ENCODE data around the gene GUCY1B1. TPM values are rescaled to one million over a fixed set of nuclear protein-coding genes. Genes with fewer than 3 reads are reported as not detected.

The GUCY1B1 gene
- total and polyA plus RNA-seq, 4 donors, result 10.0 to 44.0 (median 25.7) TPM

DNA sequence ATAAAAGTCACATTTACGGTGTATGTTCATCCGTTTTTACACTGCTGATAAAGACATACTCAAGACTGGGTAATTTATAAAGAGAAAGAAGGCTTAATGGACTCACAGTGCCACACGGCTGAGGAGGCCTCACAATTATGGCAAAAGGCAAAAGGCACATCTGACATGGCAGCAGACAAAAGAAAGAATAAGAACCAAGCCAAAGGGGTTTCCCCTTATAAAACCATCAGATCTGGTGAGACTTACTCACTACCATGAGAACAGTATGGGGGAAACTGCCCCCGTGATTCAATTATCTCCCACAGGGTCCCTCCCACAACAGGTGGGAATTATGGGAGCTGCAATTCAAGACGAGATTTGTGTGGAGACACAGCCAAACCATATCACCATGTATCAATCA is 7.3 kb upstream of the GUCY1B1 start:
- Histone ChIP-seq H3K27ac (ENCODE audit: low read depth in 1 of 2, low read length in 2 of 2) (no peak overlapping the region), H3K4me3 (ENCODE audit: low read length in 2 of 2) (no peak overlapping the region), H3K27me3 (ENCODE audit: control insufficient read depth in 1 of 2, insufficient read depth in 2 of 2, low read length in 1 of 2) (no peaks in the 10 kb centered on the region), H3K36me3 (ENCODE audit: control insufficient read depth in 1 of 2, insufficient read depth in 2 of 2, low read length in 1 of 2) (no peaks in the 10 kb centered on the region), H3K9me3 (ENCODE audit: control insufficient read depth, low read length) (no peaks in the 10 kb centered on the region), H3K4me1 (ENCODE audit: control insufficient read depth in 1 of 2, insufficient read depth in 2 of 2, low read length in 2 of 2) (no peaks in the 10 kb centered on the region)
- 78 to 92% methylated on average over 5 of the region's 5 CpGs for WGBS, 2 donors
- ATAC-seq (ENCODE audit: low FRiP score) (no peak), DNase-seq (no peak)
- intact Hi-C loops (cut with DNase I), result no loop called here

DNA sequence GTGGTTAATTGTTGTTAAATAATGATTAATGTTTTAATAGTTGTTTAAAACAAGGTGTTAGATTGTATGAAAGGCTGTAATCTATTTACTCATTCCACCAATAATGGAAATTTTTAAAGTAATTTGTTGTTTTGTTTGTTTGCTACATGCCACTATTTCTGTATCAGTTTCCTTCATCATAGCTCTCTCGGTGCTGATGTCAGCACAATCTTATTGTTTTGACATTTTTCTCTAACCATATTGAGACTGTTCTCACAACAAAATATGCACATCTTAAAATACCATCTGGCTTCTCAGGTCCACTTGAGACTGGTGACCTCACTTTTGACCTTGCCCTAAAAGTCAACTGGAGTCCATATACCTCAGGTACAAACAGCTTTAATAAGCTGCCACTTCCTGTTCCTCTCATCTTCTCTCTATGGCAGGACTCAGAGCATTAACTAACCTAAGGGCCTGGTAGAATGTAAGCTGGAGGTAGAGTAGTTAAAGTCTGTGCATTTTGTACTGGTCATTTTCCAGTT is 1.0 kb upstream of the GUCY1B1 start:
- intact Hi-C loops (cut with DNase I), result loop anchor here in 1 of 2 donors (2.0 kb wide), 1 partner anchor 85 kb away; no protein-coding TSS in a partner anchor
- DNase-seq, result no peak
- no peaks in the 10 kb centered on the region for H3K27me3 ChIP-seq (ENCODE audit: control insufficient read depth in 1 of 2, insufficient read depth in 2 of 2, low read length in 1 of 2)
- H3K27ac ChIP-seq (ENCODE audit: low read depth in 1 of 2, low read length in 2 of 2), result no peak overlapping the region
- H3K36me3 ChIP-seq (ENCODE audit: control insufficient read depth in 1 of 2, insufficient read depth in 2 of 2, low read length in 1 of 2), result no peaks in the 10 kb centered on the region
- 97 to 100% methylated on average over 1 of the region's 1 CpG for WGBS, 2 donors
- no peaks in the 10 kb centered on the region for H3K4me1 ChIP-seq (ENCODE audit: control insufficient read depth in 1 of 2, insufficient read depth in 2 of 2, low read length in 2 of 2)
- ATAC-seq (ENCODE audit: low FRiP score), result no peak
- H3K9me3 ChIP-seq (ENCODE audit: control insufficient read depth, low read length), result no peaks in the 10 kb centered on the region
- no peak overlapping the region for H3K4me3 ChIP-seq (ENCODE audit: low read length in 2 of 2)

DNA sequence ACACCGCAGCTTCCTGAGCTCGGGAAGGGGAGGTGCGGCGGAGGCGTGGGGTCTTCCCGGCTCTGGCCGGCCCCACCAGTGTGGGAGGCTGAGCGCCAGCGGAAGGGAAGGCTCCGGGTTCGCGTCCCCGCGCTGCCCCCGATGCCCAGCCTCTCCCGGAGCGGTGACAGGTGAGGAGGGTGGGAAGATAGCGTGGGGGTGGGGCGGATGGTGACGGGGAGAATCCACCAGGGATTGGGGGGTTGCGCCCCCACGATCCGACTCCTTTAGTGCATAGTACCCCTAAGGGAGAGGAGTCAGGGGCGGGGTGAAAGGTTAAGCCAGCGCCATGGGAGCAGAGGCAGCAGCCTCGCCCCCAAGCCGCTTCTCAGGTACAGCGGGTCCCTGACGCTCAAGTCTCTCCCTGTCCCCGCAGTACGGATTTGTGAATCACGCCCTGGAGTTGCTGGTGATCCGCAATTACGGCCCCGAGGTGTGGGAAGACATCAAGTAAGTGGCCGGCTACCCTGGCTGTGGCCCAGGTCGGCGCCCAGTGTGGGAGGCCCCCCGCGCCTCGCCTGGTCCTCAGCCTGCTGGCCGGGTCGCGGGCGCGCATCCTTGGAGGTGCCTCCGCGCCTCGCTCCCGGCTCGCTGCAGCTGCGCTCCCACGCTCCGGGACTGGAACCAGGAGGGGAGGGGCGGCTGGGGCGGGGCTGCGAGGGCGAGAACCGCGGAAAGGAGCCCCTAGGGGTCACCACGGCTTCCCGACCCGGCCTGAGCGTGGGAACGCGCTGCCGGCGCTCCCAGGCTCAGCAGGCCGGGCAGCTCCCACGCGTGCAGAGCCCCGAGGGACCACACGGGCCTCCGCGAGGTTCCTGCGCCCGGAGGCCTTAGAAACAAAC is 791 bp downstream of the GUCY1B1 start:
- H3K27me3 ChIP-seq (ENCODE audit: control insufficient read depth in 1 of 2, insufficient read depth in 2 of 2, low read length in 1 of 2), result no peaks in the 10 kb centered on the region
- peak overlapping the region in 1 of 2 donors; percentile 51 for H3K27ac ChIP-seq (ENCODE audit: low read depth in 1 of 2, low read length in 2 of 2)
- no peaks in the 10 kb centered on the region for H3K36me3 ChIP-seq (ENCODE audit: control insufficient read depth in 1 of 2, insufficient read depth in 2 of 2, low read length in 1 of 2)
- intact Hi-C loops (cut with DNase I), result loop anchor here in 1 of 2 donors (2.0 kb wide), 1 partner anchor 87 kb away; no protein-coding TSS in a partner anchor
- ATAC-seq (ENCODE audit: low FRiP score) (peak; percentile 71), DNase-seq (peak; percentile 73 to 92)
- no peaks in the 10 kb centered on the region for H3K4me1 ChIP-seq (ENCODE audit: control insufficient read depth in 1 of 2, insufficient read depth in 2 of 2, low read length in 2 of 2)
- no peaks in the 10 kb centered on the region for H3K9me3 ChIP-seq (ENCODE audit: control insufficient read depth, low read length)
- peak overlapping the region; percentile 48 to 85 for H3K4me3 ChIP-seq (ENCODE audit: low read length in 2 of 2)
- 0 to 1% methylated on average over 74 to 77 of the region's 77 CpGs for WGBS, 2 donors

DNA sequence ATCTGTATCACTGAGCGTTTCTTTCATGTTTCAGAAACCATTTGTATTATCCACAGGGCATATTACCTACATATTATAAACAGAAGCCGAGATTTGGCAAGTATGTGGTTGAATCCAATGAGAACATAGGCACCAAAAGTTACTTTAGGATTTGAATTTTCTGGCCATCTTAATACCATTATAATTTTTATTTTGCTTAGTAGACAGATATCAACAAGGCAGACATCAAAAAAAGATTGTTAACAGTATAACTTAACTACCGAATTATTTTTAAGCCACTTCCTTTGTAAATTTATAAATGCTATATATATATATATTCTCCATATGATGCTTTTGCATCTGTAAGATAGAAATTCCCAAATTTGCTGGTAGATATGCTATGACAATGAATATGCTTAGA is 2.2 kb downstream of the GUCY1B1 start:
- H3K4me1 ChIP-seq (ENCODE audit: control insufficient read depth in 1 of 2, insufficient read depth in 2 of 2, low read length in 2 of 2), result no peaks in the 10 kb centered on the region
- intact Hi-C loops (cut with DNase I), result no loop called here

DNA sequence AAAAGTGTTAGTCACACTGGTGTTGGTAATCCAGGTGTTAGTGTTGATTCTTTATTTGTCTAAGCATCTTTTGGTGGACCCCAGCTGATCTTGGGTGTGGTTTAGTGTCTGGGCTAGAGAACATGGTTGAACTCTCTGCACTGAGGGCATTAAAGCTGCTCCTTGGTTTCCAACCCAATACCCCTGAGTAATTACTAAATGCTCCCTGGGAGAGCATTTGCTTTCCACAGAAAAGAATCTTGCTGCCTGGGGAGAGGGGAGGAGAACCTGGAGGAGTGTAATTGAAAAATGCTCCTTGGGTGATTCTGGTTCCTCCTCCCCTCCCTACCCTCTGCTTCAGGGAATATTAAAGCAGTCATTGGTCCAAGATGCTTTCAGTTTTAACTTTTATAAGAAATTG is 3.1 kb downstream of the GUCY1B1 start:
- Histone ChIP-seq H3K27me3 (ENCODE audit: control insufficient read depth in 1 of 2, insufficient read depth in 2 of 2, low read length in 1 of 2) (no peaks in the 10 kb centered on the region), H3K9me3 (ENCODE audit: control insufficient read depth, low read length) (no peaks in the 10 kb centered on the region), H3K36me3 (ENCODE audit: control insufficient read depth in 1 of 2, insufficient read depth in 2 of 2, low read length in 1 of 2) (no peaks in the 10 kb centered on the region), H3K4me3 (ENCODE audit: low read length in 2 of 2) (no peak overlapping the region), H3K27ac (ENCODE audit: low read depth in 1 of 2, low read length in 2 of 2) (no peak overlapping the region), H3K4me1 (ENCODE audit: control insufficient read depth in 1 of 2, insufficient read depth in 2 of 2, low read length in 2 of 2) (no peaks in the 10 kb centered on the region)
- intact Hi-C loops (cut with DNase I), result no loop called here
- ATAC-seq (ENCODE audit: low FRiP score) (no peak), DNase-seq (no peak)

More for the DNA sequence above, 2.2 kb downstream of the GUCY1B1 start:
- H3K9me3 ChIP-seq (ENCODE audit: control insufficient read depth, low read length), result no peaks in the 10 kb centered on the region
- no peak overlapping the region for H3K4me3 ChIP-seq (ENCODE audit: low read length in 2 of 2)
- no peaks in the 10 kb centered on the region for H3K36me3 ChIP-seq (ENCODE audit: control insufficient read depth in 1 of 2, insufficient read depth in 2 of 2, low read length in 1 of 2)
- H3K27ac ChIP-seq (ENCODE audit: low read depth in 1 of 2, low read length in 2 of 2), result no peak overlapping the region
- no peaks in the 10 kb centered on the region for H3K27me3 ChIP-seq (ENCODE audit: control insufficient read depth in 1 of 2, insufficient read depth in 2 of 2, low read length in 1 of 2)
- 93 to 95% methylated on average over 3 of the region's 3 CpGs for WGBS, 2 donors
- ATAC-seq (ENCODE audit: low FRiP score), result no peak
- DNase-seq, result no peak

DNA sequence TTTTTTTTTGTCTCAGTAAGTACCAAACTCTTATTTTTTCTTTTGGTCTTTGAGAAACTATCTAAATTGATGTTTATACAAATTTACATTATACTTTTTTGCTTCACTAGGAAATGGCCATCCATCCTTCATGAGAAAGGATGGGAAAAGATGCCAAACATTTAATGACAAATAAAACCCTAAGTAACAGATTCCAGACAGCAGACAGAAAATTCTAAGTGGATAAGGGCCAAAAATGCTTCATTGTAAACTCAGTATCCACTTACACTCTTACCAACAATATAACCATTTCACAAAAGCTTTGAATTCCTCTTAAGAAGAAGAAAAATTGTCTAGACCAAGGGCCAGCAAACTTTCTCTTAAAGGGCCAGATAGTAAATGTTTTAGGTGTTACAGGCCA is 3.5 kb downstream of the GUCY1B1 start:
- Histone ChIP-seq H3K9me3 (ENCODE audit: control insufficient read depth, low read length) (no peaks in the 10 kb centered on the region), H3K27ac (ENCODE audit: low read depth in 1 of 2, low read length in 2 of 2) (no peak overlapping the region), H3K4me1 (ENCODE audit: control insufficient read depth in 1 of 2, insufficient read depth in 2 of 2, low read length in 2 of 2) (no peaks in the 10 kb centered on the region), H3K27me3 (ENCODE audit: control insufficient read depth in 1 of 2, insufficient read depth in 2 of 2, low read length in 1 of 2) (no peaks in the 10 kb centered on the region), H3K36me3 (ENCODE audit: control insufficient read depth in 1 of 2, insufficient read depth in 2 of 2, low read length in 1 of 2) (no peaks in the 10 kb centered on the region), H3K4me3 (ENCODE audit: low read length in 2 of 2) (no peak overlapping the region)
- no peak for ATAC-seq (ENCODE audit: low FRiP score)
- no peak for DNase-seq
- intact Hi-C loops (cut with DNase I), result no loop called here

DNA sequence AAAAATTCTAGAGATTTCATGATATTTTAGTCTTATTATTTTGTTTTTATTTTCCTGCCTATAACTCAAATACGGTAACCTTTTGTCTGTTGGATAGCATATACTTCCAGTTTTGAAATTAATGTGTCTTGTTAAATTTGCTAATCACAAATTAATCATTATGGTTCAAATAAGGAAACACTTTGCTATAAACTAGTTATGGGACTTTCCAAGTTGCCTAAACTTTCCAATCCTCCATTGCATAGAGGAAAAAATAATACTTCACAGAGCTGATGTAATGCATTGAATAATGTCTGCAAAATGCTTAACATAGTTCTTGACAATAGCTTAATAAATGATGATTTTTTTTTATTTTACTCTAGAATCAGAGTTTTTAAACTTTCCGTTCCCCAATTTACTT is 4.7 kb downstream of the GUCY1B1 start:
- 87 to 89% methylated on average over 2 of the region's 2 CpGs for WGBS, 2 donors
- no peaks in the 10 kb centered on the region for H3K36me3 ChIP-seq (ENCODE audit: control insufficient read depth in 1 of 2, insufficient read depth in 2 of 2, low read length in 1 of 2)
- H3K4me3 ChIP-seq (ENCODE audit: low read length in 2 of 2), result no peak overlapping the region
- H3K9me3 ChIP-seq (ENCODE audit: control insufficient read depth, low read length), result no peaks in the 10 kb centered on the region
- ATAC-seq (ENCODE audit: low FRiP score) (no peak), DNase-seq (no peak)
- no peaks in the 10 kb centered on the region for H3K27me3 ChIP-seq (ENCODE audit: control insufficient read depth in 1 of 2, insufficient read depth in 2 of 2, low read length in 1 of 2)
- H3K4me1 ChIP-seq (ENCODE audit: control insufficient read depth in 1 of 2, insufficient read depth in 2 of 2, low read length in 2 of 2), result no peaks in the 10 kb centered on the region
- no peak overlapping the region for H3K27ac ChIP-seq (ENCODE audit: low read depth in 1 of 2, low read length in 2 of 2)
- intact Hi-C loops (cut with DNase I), result no loop called here

DNA sequence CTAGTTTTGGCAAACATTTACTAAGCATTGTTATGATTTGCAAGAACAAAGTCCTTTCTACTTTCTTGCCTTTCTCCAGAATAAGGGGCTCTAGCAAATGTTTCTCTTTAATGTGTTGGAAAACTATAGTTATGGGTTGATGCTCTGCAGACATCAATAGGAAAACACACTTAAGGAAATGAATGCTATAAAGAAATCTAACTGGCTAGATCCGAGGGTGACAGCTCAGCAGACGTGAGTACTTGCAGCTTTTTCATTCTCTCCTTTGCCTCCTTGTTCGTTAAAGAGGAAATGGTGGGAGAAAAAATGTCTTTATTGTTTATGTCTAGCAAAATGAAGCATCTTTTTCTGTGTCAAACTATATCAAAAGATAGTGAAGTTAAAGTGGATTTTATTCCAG is 6.3 kb downstream of the GUCY1B1 start:
- H3K36me3 ChIP-seq (ENCODE audit: control insufficient read depth in 1 of 2, insufficient read depth in 2 of 2, low read length in 1 of 2), result no peaks in the 10 kb centered on the region
- no peaks in the 10 kb centered on the region for H3K4me1 ChIP-seq (ENCODE audit: control insufficient read depth in 1 of 2, insufficient read depth in 2 of 2, low read length in 2 of 2)
- 65 to 72% methylated on average over 3 of the region's 3 CpGs for WGBS, 2 donors
- ATAC-seq (ENCODE audit: low FRiP score) (no peak), DNase-seq (no peak)
- H3K4me3 ChIP-seq (ENCODE audit: low read length in 2 of 2), result no peak overlapping the region
- no peaks in the 10 kb centered on the region for H3K27me3 ChIP-seq (ENCODE audit: control insufficient read depth in 1 of 2, insufficient read depth in 2 of 2, low read length in 1 of 2)
- H3K9me3 ChIP-seq (ENCODE audit: control insufficient read depth, low read length), result no peaks in the 10 kb centered on the region
- no peak overlapping the region for H3K27ac ChIP-seq (ENCODE audit: low read depth in 1 of 2, low read length in 2 of 2)
- intact Hi-C loops (cut with DNase I), result no loop called here

DNA sequence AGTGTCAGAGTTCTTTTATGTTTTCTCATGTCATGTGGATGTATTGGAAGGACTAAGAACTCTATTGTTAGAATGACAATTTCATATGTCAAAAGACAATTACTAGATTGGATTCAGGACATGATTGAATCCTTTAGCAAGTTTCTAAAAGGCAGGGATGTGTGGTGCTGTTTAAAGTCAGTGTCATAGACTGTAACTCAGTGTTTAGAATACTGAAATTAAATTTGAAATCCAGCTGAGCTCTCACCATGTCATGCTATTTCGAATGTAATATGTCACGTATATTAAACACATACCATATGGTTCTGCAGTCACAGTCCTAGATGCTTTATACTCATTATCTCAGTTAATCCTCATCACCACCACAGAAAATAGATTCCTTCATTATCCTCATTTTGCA is 7.8 kb downstream of the GUCY1B1 start:
- 77 to 83% methylated on average over 2 of the region's 2 CpGs for WGBS, 2 donors
- ATAC-seq (ENCODE audit: low FRiP score) (no peak), DNase-seq (no peak)
- Histone ChIP-seq H3K27me3 (ENCODE audit: control insufficient read depth in 1 of 2, insufficient read depth in 2 of 2, low read length in 1 of 2) (no peaks in the 10 kb centered on the region), H3K4me1 (ENCODE audit: control insufficient read depth in 1 of 2, insufficient read depth in 2 of 2, low read length in 2 of 2) (no peaks in the 10 kb centered on the region), H3K36me3 (ENCODE audit: control insufficient read depth in 1 of 2, insufficient read depth in 2 of 2, low read length in 1 of 2) (no peaks in the 10 kb centered on the region), H3K9me3 (ENCODE audit: control insufficient read depth, low read length) (no peaks in the 10 kb centered on the region), H3K4me3 (ENCODE audit: low read length in 2 of 2) (no peak overlapping the region), H3K27ac (ENCODE audit: low read depth in 1 of 2, low read length in 2 of 2) (no peak overlapping the region)
- intact Hi-C loops (cut with DNase I), result no loop called here

All from aorta (tissue), 5 donors.